HG03520 (cell line): ENCODE results near the gene MGMT.

Source experiments
- ATAC-seq: cut with Tn5 transposase; IDR thresholded peaks from one replicate; pipeline ENCODE4 v1.9.1; 2021; ENCODE audit warnings: mild to moderate bottlenecking, moderate library complexity; ENCODE audit not compliant: unreplicated experiment

Gene MGMT

GRCh38 chr10:129646973-129647372, 179.9 kb downstream of the MGMT start:
- ATAC-seq, result no peak

GRCh38 chr10:129647590-129647989, 180.5 kb downstream of the MGMT start:
- no peak for ATAC-seq

GRCh38 chr10:129648856-129649255, 181.8 kb downstream of the MGMT start:
- no peak for ATAC-seq

GRCh38 chr10:129652021-129652420, 185.0 kb downstream of the MGMT start:
- ATAC-seq, result no peak

GRCh38 chr10:129652521-129653201, 185.6 kb downstream of the MGMT start:
- ATAC-seq, result no peak

- no peak for ATAC-seq
These were observed 186.4 kb downstream of the MGMT start for GRCh38 chr10:129653428-129653827.

- no peak for ATAC-seq
These were observed 186.8 kb downstream of the MGMT start for GRCh38 chr10:129653861-129654260.

GRCh38 chr10:129654461-129654860, 187.4 kb downstream of the MGMT start:
- no peak for ATAC-seq

- ATAC-seq, result no peak
These were observed 188.1 kb downstream of the MGMT start for GRCh38 chr10:129655007-129655678.

- no peak for ATAC-seq
These were observed 188.6 kb downstream of the MGMT start for GRCh38 chr10:129655679-129656031.

- no peak for ATAC-seq
These were observed 189.6 kb downstream of the MGMT start for GRCh38 chr10:129656642-129657041.

GRCh38 chr10:129657297-129658017, 190.4 kb downstream of the MGMT start:
- ATAC-seq, result no peak

- no peak for ATAC-seq
These were observed 191.5 kb downstream of the MGMT start for GRCh38 chr10:129658376-129659072.

GRCh38 chr10:129659508-129660268, 192.6 kb downstream of the MGMT start:
- ATAC-seq, result no peak

- ATAC-seq, result no peak
These were observed 193.5 kb downstream of the MGMT start for GRCh38 chr10:129660569-129660968.

- ATAC-seq, result no peak
These were observed 195.4 kb downstream of the MGMT start for GRCh38 chr10:129662426-129662825.

GRCh38 chr10:129670124-129670523, 203.1 kb downstream of the MGMT start:
- no peak for ATAC-seq

- no peak for ATAC-seq
These were observed 206.3 kb downstream of the MGMT start for GRCh38 chr10:129673292-129673691.

- no peak for ATAC-seq
These were observed 208.2 kb downstream of the MGMT start for GRCh38 chr10:129675027-129675769.

GRCh38 chr10:129676014-129676413, 209.0 kb downstream of the MGMT start:
- no peak for ATAC-seq
